GM12892 (cell line): ENCODE data around the gene DUSP15.

Experiments
- POLR2A ChIP-seq: IDR thresholded peaks from 2 replicates; pipeline ENCODE4 v1.6.1; 2011; ENCODE audit warnings: low read depth, low read length, control low read depth
- POLR2AphosphoS5 ChIP-seq: IDR thresholded peaks from 2 replicates; pipeline ENCODE4 v1.6.1; 2011; ENCODE audit warnings: low read depth, low read length, control low read depth
- TAF1 ChIP-seq: IDR thresholded peaks from 2 replicates; pipeline ENCODE4 v1.6.1; 2011; ENCODE audit warnings: low read depth, mild to moderate bottlenecking, control low read depth, low read length, borderline replicate concordance

DNA sequence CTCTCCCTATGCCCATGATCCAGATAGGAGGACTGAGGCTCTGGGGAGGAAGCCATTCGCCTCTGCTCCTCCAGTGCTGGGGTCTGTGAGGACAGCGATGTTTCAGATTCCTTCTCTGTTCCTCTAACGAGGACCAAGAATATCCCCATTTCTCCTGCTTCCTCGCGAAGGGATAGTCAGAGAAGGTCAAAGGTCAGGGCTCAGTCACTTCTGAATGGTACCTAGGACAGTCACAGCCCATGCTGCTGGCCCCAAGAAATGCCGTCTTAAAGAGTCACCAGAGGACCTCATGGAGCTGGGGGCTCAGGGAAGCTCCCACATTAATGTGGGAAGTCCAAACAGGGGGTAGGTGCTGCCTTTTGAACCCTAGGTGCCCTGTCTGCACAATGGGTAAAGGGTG is 27.0 kb downstream of the DUSP15 start:
- no peak for TF ChIP-seq POLR2A
- no peak for TF ChIP-seq TAF1
- no peak for TF ChIP-seq POLR2AphosphoS5
